GM06990 (cell line): ENCODE results near the gene BMP4.
A peak's percentile ranks its signal among the peaks of the same experiment; 100 is the strongest.

Source experiments
- DNase-seq: peaks from one replicate; pipeline ENCODE4 v3.0.0-alpha.2; 2011; ENCODE audit not compliant: insufficient read length; ENCODE audit errors: extremely low read depth
- H3K27me3 ChIP-seq: replicated peaks from 2 replicates; pipeline ENCODE4 v1.6.0; 2011; ENCODE audit warnings: low read length; ENCODE audit not compliant: control insufficient read depth, insufficient read depth
- H3K36me3 ChIP-seq: 2 replicates; pipeline ENCODE4 v1.5.1; 2011; ENCODE audit warnings: low read length; ENCODE audit not compliant: control insufficient read depth, insufficient read depth
- H3K4me3 ChIP-seq: replicated peaks from 2 replicates; pipeline ENCODE4 v1.5.1; 2011; ENCODE audit warnings: low read depth, mild to moderate bottlenecking, control low read depth, low read length
- CTCF ChIP-seq: IDR thresholded peaks from 2 replicates; pipeline ENCODE4 v1.5.1; 2011; ENCODE audit warnings: low read length, control low read depth, mild to moderate bottlenecking, inconsistent platforms; ENCODE audit not compliant: insufficient read depth, poor library complexity, severe bottlenecking

BMP4 gene

GRCh38 chr14:53956427-53957201 lies at the start of gene BMP4:
Gene BMP4 (minus strand): TSS chr14:53956825. CDS start chr14:53952222, 4,603 bp downstream.
- Histone ChIP-seq H3K36me3 (no peaks in the 10 kb centered on the region), H3K27me3 (no peaks in the 10 kb centered on the region; the same call in 1 of the 2 replicates), H3K4me3 (peak within 1 kb of the TSS; percentile 45)
- no peak for TF ChIP-seq CTCF
- DNase-seq: no peak

- no peak for DNase-seq
These were observed 46.4 kb upstream of the BMP4 start for GRCh38 chr14:54003064-54003463.

GRCh38 chr14:54002653-54003052 lies 46.0 kb upstream of the BMP4 start:
- Histone ChIP-seq H3K27me3 (no peaks in the 10 kb centered on the region; the same call in 1 of the 2 replicates), H3K4me3 (no peak overlapping the region), H3K36me3 (no peaks in the 10 kb centered on the region)
- no peak for DNase-seq
- TF ChIP-seq CTCF: no peak

More at GRCh38 chr14:54003064-54003463, 46.4 kb upstream of the BMP4 start:
- Histone ChIP-seq H3K4me3 (no peak overlapping the region), H3K36me3 (no peaks in the 10 kb centered on the region), H3K27me3 (no peaks in the 10 kb centered on the region; the same call in 1 of the 2 replicates)
- TF ChIP-seq CTCF: no peak

- no peak for DNase-seq
- no peaks in the 10 kb centered on the region; the same call in 1 of the 2 replicates for H3K27me3 ChIP-seq
- peak; percentile 28 for TF ChIP-seq CTCF
- H3K36me3 ChIP-seq: no peaks in the 10 kb centered on the region
- no peak overlapping the region for H3K4me3 ChIP-seq
These were observed 44.7 kb upstream of the BMP4 start for GRCh38 chr14:54001189-54001878.

- Histone ChIP-seq H3K36me3 (no peaks in the 10 kb centered on the region), H3K4me3 (no peak overlapping the region), H3K27me3 (no peaks in the 10 kb centered on the region; the same call in 1 of the 2 replicates)
- no peak for TF ChIP-seq CTCF
- DNase-seq: no peak
These were observed 43.8 kb upstream of the BMP4 start for GRCh38 chr14:54000341-54000811.
